ENCODE data around the gene PDGFD.

PDGFD gene

GRCh38 chr11:103904324-103904667, 259.7 kb downstream of the PDGFD start:
- no peak for DNase-seq

- peak; percentile 3 for DNase-seq
Measured at GRCh38 chr11:103903621-103904323, 260.2 kb downstream of the PDGFD start.

- no peak for DNase-seq
Measured at GRCh38 chr11:103902994-103903393, 261.0 kb downstream of the PDGFD start.

GRCh38 chr11:103901656-103902055, 262.3 kb downstream of the PDGFD start:
- DNase-seq = no peak

GRCh38 chr11:103898577-103899336, 265.2 kb downstream of the PDGFD start:
- DNase-seq = no peak

- DNase-seq = no peak
Measured at GRCh38 chr11:103898065-103898464, 265.9 kb downstream of the PDGFD start.

GRCh38 chr11:103897160-103897936, 266.6 kb downstream of the PDGFD start:
- DNase-seq = no peak

GRCh38 chr11:103895106-103895505, 268.8 kb downstream of the PDGFD start:
- DNase-seq = no peak

- no peak for DNase-seq
Measured at GRCh38 chr11:103894673-103895072, 269.3 kb downstream of the PDGFD start.

GRCh38 chr11:103894034-103894433, 269.9 kb downstream of the PDGFD start:
- no peak for DNase-seq

- no peak for DNase-seq
Measured at GRCh38 chr11:103893371-103893770, 270.6 kb downstream of the PDGFD start.

- no peak for DNase-seq
Measured at GRCh38 chr11:103892603-103893002, 271.3 kb downstream of the PDGFD start.

- DNase-seq = no peak
Measured at GRCh38 chr11:103890654-103891053, 273.3 kb downstream of the PDGFD start.

- DNase-seq = no peak
Measured at GRCh38 chr11:103889679-103890078, 274.3 kb downstream of the PDGFD start.

GRCh38 chr11:103888541-103888951, 275.4 kb downstream of the PDGFD start:
- DNase-seq = no peak

GRCh38 chr11:103887001-103887658, 276.8 kb downstream of the PDGFD start:
- peak; percentile 18 for DNase-seq

- DNase-seq = no peak
Measured at GRCh38 chr11:103883856-103884255, 280.1 kb downstream of the PDGFD start.

- DNase-seq = no peak
Measured at GRCh38 chr11:103883291-103883690, 280.7 kb downstream of the PDGFD start.

- no peak for DNase-seq
Measured at GRCh38 chr11:103881584-103881983, 282.4 kb downstream of the PDGFD start.

- DNase-seq = no peak
Measured at GRCh38 chr11:103880968-103881367, 283.0 kb downstream of the PDGFD start.

GRCh38 chr11:103878646-103879045, 285.3 kb downstream of the PDGFD start:
- no peak for DNase-seq

GRCh38 chr11:103877221-103877620, 286.7 kb downstream of the PDGFD start:
- no peak for DNase-seq

GRCh38 chr11:103875855-103876510, 288.0 kb downstream of the PDGFD start:
- DNase-seq = no peak
